IMR-90 (cell line): ENCODE results near the gene PHC2. TPM values are rescaled to one million over a fixed set of nuclear protein-coding genes. Genes with fewer than 3 reads are reported as not detected.

Experiments used
- ATAC-seq: fragments of 200-7000 bp; cut with Tn5 transposase; 2 replicates; pipeline ENCODE4 v1.9.1; 2020; ENCODE audit warnings: low read depth, mild to moderate bottlenecking, moderate library complexity
- BruUV-seq: library from RNA; stranded (reverse); fragments of 400-500 nt; replicated peaks from 2 replicates; lab custom pipeline; 2021; lab: Mats Ljungman, UMichigan
- CTCF ChIA-PET: fragments of 300-600 bp; formaldehyde crosslinking; extraction: SDS; loops from one replicate; lab custom pipeline; 2021; ENCODE audit warnings: antibody characterized with exemption; lab: Yijun Ruan, JAX
- POLR2A ChIA-PET: fragments of 300-600 bp; sonication (Branson Sonifier 250); formaldehyde crosslinking; loops from one replicate; lab custom pipeline; 2022; ENCODE audit warnings: antibody characterized with exemption; ENCODE audit not compliant: unreplicated experiment; lab: Charles Lee
- DNase-seq: peaks from one replicate; pipeline ENCODE4 v3.0.0; 2013
- H2AFZ ChIP-seq: replicated peaks from 2 replicates; pipeline ENCODE3; 2013; ENCODE audit warnings: low read length, mild to moderate bottlenecking; ENCODE audit not compliant: poor library complexity
- H2AK5ac ChIP-seq: 2 replicates; pipeline ENCODE4 v1.6.1; 2013; ENCODE audit warnings: low read depth, low read length, inconsistent platforms
- H2AK9ac ChIP-seq: replicated peaks from 2 replicates; pipeline ENCODE3; 2013; ENCODE audit warnings: mild to moderate bottlenecking, low read depth, low read length, moderate library complexity; ENCODE audit not compliant: poor library complexity
- H2BK120ac ChIP-seq: 2 replicates; pipeline ENCODE4 v1.6.1; 2013; ENCODE audit warnings: low read depth, low read length, inconsistent platforms
- H2BK15ac ChIP-seq: 3 replicates; pipeline ENCODE4 v1.6.1; 2013; ENCODE audit warnings: low read depth, low read length, inconsistent platforms
- H2BK20ac ChIP-seq: 2 replicates; pipeline ENCODE4 v1.6.1; 2013; ENCODE audit warnings: low read depth, mild to moderate bottlenecking, inconsistent platforms, low read length, moderate library complexity
- H2BK5ac ChIP-seq: 2 replicates; pipeline ENCODE4 v1.6.1; 2013; ENCODE audit warnings: mild to moderate bottlenecking, low read depth, low read length, inconsistent platforms; ENCODE audit not compliant: poor library complexity, severe bottlenecking
- H3K14ac ChIP-seq: replicated peaks from 2 replicates; pipeline ENCODE4 v1.6.1; 2013; ENCODE audit warnings: low read depth, low read length, inconsistent platforms
- H3K18ac ChIP-seq: 2 replicates; pipeline ENCODE4 v1.6.1; 2013; ENCODE audit warnings: low read depth, low read length, control low read depth
- H3K23ac ChIP-seq: 2 replicates; pipeline ENCODE4 v1.6.1; 2013; ENCODE audit warnings: low read depth, low read length, inconsistent platforms
- H3K27ac ChIP-seq: 2 replicates; pipeline ENCODE4 v1.5.1; 2013; ENCODE audit warnings: mild to moderate bottlenecking, control low read depth, low read length; ENCODE audit not compliant: insufficient read depth
- H3K27me3 ChIP-seq: 2 replicates; pipeline ENCODE4 v1.6.1; 2013; ENCODE audit warnings: low read length; ENCODE audit not compliant: control insufficient read depth, insufficient read depth
- H3K36me3 ChIP-seq: 2 replicates; pipeline ENCODE4 v1.6.1; 2013; ENCODE audit warnings: low read length, mixed read lengths; ENCODE audit not compliant: control insufficient read depth, insufficient read depth
- H3K4ac ChIP-seq: 2 replicates; pipeline ENCODE4 v1.6.1; 2013; ENCODE audit warnings: low read depth, low read length, inconsistent platforms
- H3K4me1 ChIP-seq: 2 replicates; pipeline ENCODE4 v1.6.1; 2013; ENCODE audit warnings: low read length, mixed read lengths; ENCODE audit not compliant: control insufficient read depth, insufficient read depth
- H3K4me2 ChIP-seq: 2 replicates; pipeline ENCODE4 v1.6.1; 2013; ENCODE audit warnings: low read depth, mild to moderate bottlenecking, control low read depth, low read length, moderate library complexity
- H3K4me3 ChIP-seq: 2 replicates; pipeline ENCODE4 v1.5.1; 2013; ENCODE audit warnings: low read depth, mild to moderate bottlenecking, control low read depth, low read length, moderate library complexity; ENCODE audit not compliant: insufficient read depth
- H3K56ac ChIP-seq: 2 replicates; pipeline ENCODE4 v1.6.1; 2013; ENCODE audit warnings: low read length, inconsistent platforms; ENCODE audit not compliant: insufficient read depth; ENCODE audit errors: extremely low read depth
- H3K79me1 ChIP-seq, 2 experiments: 2 replicates each; pipeline ENCODE4 v1.6.1; 2013; ENCODE audit warnings: low read length in 2 of 2, inconsistent platforms in 1 of 2, low read depth in 1 of 2
- H3K9ac ChIP-seq: 2 replicates; pipeline ENCODE4 v1.6.1; 2013; ENCODE audit warnings: low read depth, low read length, control low read depth
- H3K9me1 ChIP-seq: 2 replicates; pipeline ENCODE4 v1.6.1; 2013; ENCODE audit warnings: low read length, inconsistent platforms; ENCODE audit not compliant: insufficient read depth
- H3K9me3 ChIP-seq: 2 replicates; pipeline ENCODE4 v1.6.1; 2013; ENCODE audit warnings: low read length; ENCODE audit not compliant: control insufficient read depth, insufficient read depth
- H4K20me1 ChIP-seq: 2 replicates; pipeline ENCODE4 v1.6.1; 2013; ENCODE audit warnings: low read length, inconsistent platforms; ENCODE audit not compliant: insufficient read depth
- H4K5ac ChIP-seq: 2 replicates; pipeline ENCODE4 v1.6.1; 2013; ENCODE audit warnings: mild to moderate bottlenecking, low read depth, low read length, control low read depth
- H4K8ac ChIP-seq, 2 experiments: 2 replicates each; pipeline ENCODE4 v1.6.1; 2013; ENCODE audit warnings: low read depth in 2 of 2, low read length in 2 of 2, control low read depth in 1 of 2, inconsistent platforms in 1 of 2
- H4K91ac ChIP-seq: 2 replicates; pipeline ENCODE4 v1.6.1; 2013; ENCODE audit warnings: low read depth, low read length, inconsistent platforms; ENCODE audit not compliant: insufficient read depth
- FOS ChIP-seq: fragments of 150-350 bp; IDR thresholded peaks from 2 replicates; pipeline ENCODE4 v1.6.1; 2016; ENCODE audit warnings: low read depth, low read length
- MAFK ChIP-seq: IDR thresholded peaks from 2 replicates; pipeline ENCODE4 v1.6.1; 2012; ENCODE audit warnings: low read depth, low read length, improper control_type of control experiment
- MAZ ChIP-seq: IDR thresholded peaks from 2 replicates; pipeline ENCODE4 v1.6.1; 2012; ENCODE audit warnings: low read depth, mild to moderate bottlenecking, low read length, improper control_type of control experiment, moderate library complexity, borderline replicate concordance
- MXI1 ChIP-seq: IDR thresholded peaks from 2 replicates; pipeline ENCODE4 v1.6.1; 2012; ENCODE audit warnings: low read depth, mild to moderate bottlenecking, low read length, moderate library complexity, borderline replicate concordance
- NFE2L2 ChIP-seq: fragments of 150-350 bp; IDR thresholded peaks from 2 replicates; pipeline ENCODE4 v1.6.1; 2016; ENCODE audit warnings: low read depth, mild to moderate bottlenecking, low read length
- POLR2A ChIP-seq: IDR thresholded peaks from 2 replicates; pipeline ENCODE4 v1.6.1; 2012; ENCODE audit warnings: mild to moderate bottlenecking, low read depth, low read length
- RAD21 ChIP-seq: IDR thresholded peaks from 2 replicates; pipeline ENCODE4 v1.6.1; 2012; ENCODE audit warnings: low read length, improper control_type of control experiment
- RCOR1 ChIP-seq: IDR thresholded peaks from 2 replicates; pipeline ENCODE4 v1.6.1; 2012; ENCODE audit warnings: mild to moderate bottlenecking, low read length, improper control_type of control experiment; ENCODE audit not compliant: insufficient replicate concordance
- RFX5 ChIP-seq: IDR thresholded peaks from 2 replicates; pipeline ENCODE4 v1.8.0; 2012; ENCODE audit warnings: low read depth, mild to moderate bottlenecking, low read length, moderate library complexity
- whole genome bisulfite sequencing, 2 experiments: methylation state at CpG; one replicate each; pipeline versions ENCODE4 v1.1.5 to v1.1.7; 2013; ENCODE audit warnings: missing lambda C conversion rate in 2 of 2; ENCODE audit not compliant: insufficient read length in 1 of 2; ENCODE audit errors: extremely low coverage in 2 of 2; 5-methylcytosine and 5-hydroxymethylcytosine counted together
- dilution Hi-C: fragments of 300-500 bp; cut with HindIII; formaldehyde crosslinking; loops from one replicate; pipeline ENCODE4 v1.14.3; 2018; ENCODE audit warnings: low sequenced_read_pairs; ENCODE audit not compliant: unreplicated experiment
- in situ Hi-C: fragments of 300-500 bp; cut with MboI; formaldehyde crosslinking; loops from 3 replicates; pipeline ENCODE4 v1.14.3; 2019; ENCODE audit warnings: low sequenced_read_pairs, inconsistent platforms, mixed read lengths
- intact Hi-C: fragments of 100-400 bp; cut with micrococcal nuclease; formaldehyde crosslinking; loops from 2 replicates; pipeline ENCODE4 v1.10.0; 2022
- polyA plus RNA-seq, 3 experiments: library from polyadenylated mRNA; depleted of rRNA; stranded (reverse); fragments of >200 nt; gene quantifications; 2 replicates each; pipeline ENCODE4 v1.2.3, GENCODE V29; 2012; ENCODE audit warnings: low replicate concordance in 1 of 3
- total RNA-seq: library from RNA; depleted of rRNA; stranded (reverse); fragments of >200 nt; gene quantifications from 2 replicates; pipeline ENCODE4 v1.2.3, GENCODE V29; 2012
- TF ChIP-seq, protein P1 (sequence below): fragments of 150-350 bp; IDR thresholded peaks from 2 replicates; pipeline ENCODE4 v1.6.1; 2016; ENCODE audit warnings: low read depth, mild to moderate bottlenecking, low read length, moderate library complexity, borderline replicate concordance
- TF ChIP-seq, protein P2 (sequence below): conservative IDR thresholded peaks from 2 replicates; pipeline ENCODE4 v1.5.1; 2012; ENCODE audit warnings: mild to moderate bottlenecking, low read depth, low read length, improper control_type of control experiment

Gene PHC2
- total and polyA plus RNA-seq, 2 of the 4 experiments (the other 2 are of a cell fraction): 46.4 to 98.1 TPM

DNA sequence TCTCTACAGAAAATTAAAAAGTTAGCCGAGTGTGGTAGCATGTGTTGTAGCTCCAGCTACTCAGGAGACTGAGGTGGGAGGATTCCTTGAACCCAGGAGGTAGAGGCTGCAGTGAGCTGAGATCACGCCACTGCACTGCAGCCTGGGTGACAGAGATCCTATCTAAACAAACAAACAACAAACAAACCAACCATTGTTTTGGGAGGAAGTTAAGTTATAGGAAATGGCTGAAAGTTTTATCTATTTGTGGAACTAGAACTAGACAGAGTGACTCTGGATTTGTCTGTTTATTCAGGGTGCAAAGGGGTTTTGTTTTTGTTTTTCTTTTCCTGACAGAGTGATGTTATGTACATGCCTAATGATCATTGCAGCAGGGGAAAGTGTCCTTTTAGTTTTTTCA, 143.6 kb downstream of the PHC2 start (continued):
- TF ChIP-seq FOS (no peak), MAFK (no peak), MXI1 (no peak), RCOR1 (no peak)

DNA sequence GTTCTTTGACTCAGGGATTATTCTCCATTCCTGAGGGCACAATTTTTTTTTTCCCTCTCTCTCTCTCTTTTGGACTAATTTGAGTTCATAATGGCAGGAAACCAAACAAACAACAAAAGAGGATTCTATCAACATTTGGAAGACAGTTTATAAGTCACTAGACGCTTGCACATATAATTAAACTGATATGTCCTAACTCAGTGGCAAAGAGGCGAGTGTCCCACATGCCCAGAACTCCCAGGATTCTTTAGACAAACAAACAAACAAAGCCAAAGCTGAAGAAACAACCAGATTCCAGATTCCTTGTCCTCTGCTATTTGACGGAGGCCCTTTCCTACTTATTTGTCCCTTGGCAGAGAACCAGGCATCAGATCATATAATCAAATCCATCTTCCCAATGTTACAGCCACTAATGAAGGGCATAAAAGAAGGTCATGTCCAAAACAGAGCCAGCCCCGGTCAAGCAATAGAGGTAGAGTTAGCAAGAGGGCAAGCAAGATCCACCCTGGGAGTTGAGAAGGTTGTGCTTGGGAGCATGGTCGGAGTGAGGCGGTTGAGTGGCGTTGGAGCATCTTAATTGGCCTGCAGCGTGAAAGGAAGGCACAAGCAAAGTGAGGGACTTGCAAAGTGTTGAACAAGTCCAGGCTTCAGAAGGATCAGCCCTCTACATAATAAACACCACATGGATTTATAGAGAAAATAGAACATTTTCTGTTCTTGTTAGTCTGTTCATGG, 144.3 kb downstream of the PHC2 start:
- ATAC-seq (no peak), DNase-seq (no peak)
- H3K4me3 ChIP-seq: no peak overlapping the region
- H3K4me2 ChIP-seq: no peak overlapping the region
- H2AK9ac ChIP-seq: no peak overlapping the region
- intact Hi-C loops (loop anchor here (10.0 kb wide), 1 partner anchor 182 kb away; no protein-coding TSS in a partner anchor), dilution Hi-C loops (no loop called here), in situ Hi-C loops (no loop called here)
- H2BK5ac ChIP-seq: no peak overlapping the region
- no peaks in the 10 kb centered on the region for H3K9me3 ChIP-seq
- BruUV-seq: no TSS peak
- H3K79me1 ChIP-seq: peaks cover 0 to 6% of the 10 kb centered on the region in 2 experiments; a peak in 2 of 4 replicates
- H3K9ac ChIP-seq: no peak overlapping the region
- H2BK15ac ChIP-seq: no peak overlapping the region
- no peak overlapping the region for H2AFZ ChIP-seq
- peaks cover 4% of the 10 kb centered on the region; the same call in 1 of the 2 replicates for H3K9me1 ChIP-seq
- H4K8ac ChIP-seq: no peak overlapping the region
- CTCF ChIA-PET: no interaction called here
- peaks cover 33% of the 10 kb centered on the region for H3K36me3 ChIP-seq
- no peak overlapping the region for H3K23ac ChIP-seq
- TF ChIP-seq RAD21: no peak
- TF ChIP-seq FOS: no peak
- no peak for TF ChIP-seq MAFK
- TF ChIP-seq MXI1: no peak
- TF ChIP-seq RFX5: no peak
- no peak for TF ChIP-seq RCOR1
- no peak for TF ChIP-seq MAZ
- TF ChIP-seq POLR2A: no peak
- TF ChIP-seq NFE2L2: no peak
- TF ChIP-seq, protein P1, sequence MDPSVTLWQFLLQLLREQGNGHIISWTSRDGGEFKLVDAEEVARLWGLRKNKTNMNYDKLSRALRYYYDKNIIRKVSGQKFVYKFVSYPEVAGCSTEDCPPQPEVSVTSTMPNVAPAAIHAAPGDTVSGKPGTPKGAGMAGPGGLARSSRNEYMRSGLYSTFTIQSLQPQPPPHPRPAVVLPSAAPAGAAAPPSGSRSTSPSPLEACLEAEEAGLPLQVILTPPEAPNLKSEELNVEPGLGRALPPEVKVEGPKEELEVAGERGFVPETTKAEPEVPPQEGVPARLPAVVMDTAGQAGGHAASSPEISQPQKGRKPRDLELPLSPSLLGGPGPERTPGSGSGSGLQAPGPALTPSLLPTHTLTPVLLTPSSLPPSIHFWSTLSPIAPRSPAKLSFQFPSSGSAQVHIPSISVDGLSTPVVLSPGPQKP: no peak
- TF ChIP-seq, protein P2, sequence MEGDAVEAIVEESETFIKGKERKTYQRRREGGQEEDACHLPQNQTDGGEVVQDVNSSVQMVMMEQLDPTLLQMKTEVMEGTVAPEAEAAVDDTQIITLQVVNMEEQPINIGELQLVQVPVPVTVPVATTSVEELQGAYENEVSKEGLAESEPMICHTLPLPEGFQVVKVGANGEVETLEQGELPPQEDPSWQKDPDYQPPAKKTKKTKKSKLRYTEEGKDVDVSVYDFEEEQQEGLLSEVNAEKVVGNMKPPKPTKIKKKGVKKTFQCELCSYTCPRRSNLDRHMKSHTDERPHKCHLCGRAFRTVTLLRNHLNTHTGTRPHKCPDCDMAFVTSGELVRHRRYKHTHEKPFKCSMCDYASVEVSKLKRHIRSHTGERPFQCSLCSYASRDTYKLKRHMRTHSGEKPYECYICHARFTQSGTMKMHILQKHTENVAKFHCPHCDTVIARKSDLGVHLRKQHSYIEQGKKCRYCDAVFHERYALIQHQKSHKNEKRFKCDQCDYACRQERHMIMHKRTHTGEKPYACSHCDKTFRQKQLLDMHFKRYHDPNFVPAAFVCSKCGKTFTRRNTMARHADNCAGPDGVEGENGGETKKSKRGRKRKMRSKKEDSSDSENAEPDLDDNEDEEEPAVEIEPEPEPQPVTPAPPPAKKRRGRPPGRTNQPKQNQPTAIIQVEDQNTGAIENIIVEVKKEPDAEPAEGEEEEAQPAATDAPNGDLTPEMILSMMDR: no peak
- H3K4ac ChIP-seq: no peak overlapping the region; the same call in 1 of the 2 replicates
- no peaks in the 10 kb centered on the region for H4K20me1 ChIP-seq
- no peak overlapping the region for H3K14ac ChIP-seq
- POLR2A ChIA-PET: no interaction called here
- WGBS, 2 experiments: no CpG with 5 or more reads among the region's 8 CpGs
- H2BK20ac ChIP-seq: no peak overlapping the region
- no peaks in the 10 kb centered on the region for H3K27me3 ChIP-seq
- H3K56ac ChIP-seq: no peak overlapping the region
- H4K91ac ChIP-seq: no peak overlapping the region
- H3K27ac ChIP-seq: no peak overlapping the region
- H3K18ac ChIP-seq: no peak overlapping the region
- no peak overlapping the region for H2BK120ac ChIP-seq
- no peaks in the 10 kb centered on the region for H3K4me1 ChIP-seq
- H4K5ac ChIP-seq: no peak overlapping the region
- no peak overlapping the region for H2AK5ac ChIP-seq
